HG03439 (cell line): ENCODE data around the gene SAC3D1.
A peak's percentile ranks its signal among the peaks of the same experiment; 100 is the strongest.

Experiments
- ATAC-seq: cut with Tn5 transposase; IDR thresholded peaks from one replicate; pipeline ENCODE4 v1.9.1; 2021; ENCODE audit warnings: mild to moderate bottlenecking, moderate library complexity; ENCODE audit not compliant: unreplicated experiment

Gene SAC3D1

GRCh38 chr11:65059523-65059922 lies 18.5 kb downstream of the SAC3D1 start:
- ATAC-seq = no peak

GRCh38 chr11:65059959-65060824 lies 19.2 kb downstream of the SAC3D1 start:
- ATAC-seq = no peak

- no peak for ATAC-seq
Measured at GRCh38 chr11:65060913-65061408, 20.0 kb downstream of the SAC3D1 start.

GRCh38 chr11:65063532-65063931 lies 22.5 kb downstream of the SAC3D1 start:
- ATAC-seq = no peak

GRCh38 chr11:65064847-65065240 lies 23.8 kb downstream of the SAC3D1 start:
- no peak for ATAC-seq

- ATAC-seq = no peak
Measured at GRCh38 chr11:65065851-65066250, 24.8 kb downstream of the SAC3D1 start.

- ATAC-seq = no peak
Measured at GRCh38 chr11:65066315-65066714, 25.3 kb downstream of the SAC3D1 start.

GRCh38 chr11:65066805-65067291 lies 25.8 kb downstream of the SAC3D1 start:
- ATAC-seq = no peak

GRCh38 chr11:65067446-65067845 lies 26.4 kb downstream of the SAC3D1 start:
- ATAC-seq = no peak

- no peak for ATAC-seq
Measured at GRCh38 chr11:65069217-65069616, 28.2 kb downstream of the SAC3D1 start.

- no peak for ATAC-seq
Measured at GRCh38 chr11:65071907-65072630, 31.1 kb downstream of the SAC3D1 start.

- no peak for ATAC-seq
Measured at GRCh38 chr11:65072631-65072966, 31.6 kb downstream of the SAC3D1 start.

GRCh38 chr11:65077451-65077850 lies 36.4 kb downstream of the SAC3D1 start:
- ATAC-seq = no peak

- no peak for ATAC-seq
Measured at GRCh38 chr11:65078151-65078550, 37.1 kb downstream of the SAC3D1 start.

GRCh38 chr11:65078786-65079342 lies 37.9 kb downstream of the SAC3D1 start:
- ATAC-seq = no peak

GRCh38 chr11:65083134-65083833 lies 42.3 kb downstream of the SAC3D1 start:
- peak; percentile 14 for ATAC-seq

- ATAC-seq = peak; percentile 80
Measured at GRCh38 chr11:65083834-65084597, 43.0 kb downstream of the SAC3D1 start, which contains the start of the genes CDCA5 and ZFPL1. Gene CDCA5 (minus strand): TSS chr11:65084040. CDS start chr11:65083978, 62 bp downstream. Gene ZFPL1 (plus strand): TSS chr11:65084222. CDS start chr11:65084699, 477 bp downstream.

GRCh38 chr11:65084598-65085375 lies 43.8 kb downstream of the SAC3D1 start:
- ATAC-seq = no peak

GRCh38 chr11:65085446-65085845 lies 44.4 kb downstream of the SAC3D1 start:
- ATAC-seq = no peak
